Measurements from ENCODE around the gene PHF12.

Gene PHF12

GRCh38 chr17:28949185-28950016 is 1.9 kb downstream of the PHF12 start:
- ATAC-seq: 0 out of 3 replicates have a peak, but pooled peaks have one; percentile 4
- TF ChIP-seq ARNTL (CRISPR knock-in tag; IDR thresholded peaks at IDR 0.05; ENCODE audit: borderline replicate concordance, low read depth) (no peak), BACH2 (CRISPR knock-in tag; IDR thresholded peaks at IDR 0.05; ENCODE audit: borderline replicate concordance) (no peak), ZFP30 (CRISPR knock-in tag; IDR thresholded peaks at IDR 0.05) (no peak), RARB (CRISPR knock-in tag; IDR thresholded peaks at IDR 0.05) (no peak), ZNF8 (CRISPR knock-in tag; IDR thresholded peaks at IDR 0.05) (no peak), TCF4 (CRISPR knock-in tag; IDR thresholded peaks at IDR 0.05; ENCODE audit: borderline replicate concordance) (no peak), ESRRG (CRISPR knock-in tag; IDR thresholded peaks at IDR 0.05) (no peak), ISL1 (CRISPR knock-in tag; IDR thresholded peaks at IDR 0.05) (no peak), PPARA (CRISPR knock-in tag; IDR thresholded peaks at IDR 0.05; ENCODE audit: borderline replicate concordance) (no peak), ZNF565 (CRISPR knock-in tag; conservative IDR thresholded peaks at IDR 0.05; ENCODE audit: low read depth) (no peak)

- TF ChIP-seq PATZ1 (CRISPR knock-in tag; IDR thresholded peaks at IDR 0.05; ENCODE audit: borderline replicate concordance) (no peak), PPARA (CRISPR knock-in tag; IDR thresholded peaks at IDR 0.05; ENCODE audit: borderline replicate concordance) (no peak), ZNF565 (CRISPR knock-in tag; conservative IDR thresholded peaks at IDR 0.05; ENCODE audit: low read depth) (no peak), ZNF8 (CRISPR knock-in tag; IDR thresholded peaks at IDR 0.05) (no peak), CREB5 (CRISPR knock-in tag; IDR thresholded peaks at IDR 0.05; ENCODE audit: low read depth) (no peak), ISL1 (CRISPR knock-in tag; IDR thresholded peaks at IDR 0.05) (no peak), SNAI2 (CRISPR knock-in tag; IDR thresholded peaks at IDR 0.05) (no peak), POU6F1 (CRISPR knock-in tag; IDR thresholded peaks at IDR 0.05; ENCODE audit: borderline replicate concordance, low read depth) (no peak), BACH2 (CRISPR knock-in tag; IDR thresholded peaks at IDR 0.05; ENCODE audit: borderline replicate concordance) (no peak), GLIS3 (CRISPR knock-in tag; IDR thresholded peaks at IDR 0.05) (no peak), TSHZ2 (CRISPR knock-in tag; IDR thresholded peaks at IDR 0.05) (no peak), OSR1 (CRISPR knock-in tag; IDR thresholded peaks at IDR 0.05) (no peak), ZFP30 (CRISPR knock-in tag; IDR thresholded peaks at IDR 0.05) (no peak), ZC3H10 (CRISPR knock-in tag; IDR thresholded peaks at IDR 0.05) (no peak), ARNTL (CRISPR knock-in tag; IDR thresholded peaks at IDR 0.05; ENCODE audit: borderline replicate concordance, low read depth) (no peak), CSDC2 (CRISPR knock-in tag; IDR thresholded peaks at IDR 0.05) (no peak), ESRRG (CRISPR knock-in tag; IDR thresholded peaks at IDR 0.05) (no peak)
- ATAC-seq: no peak
Observed at GRCh38 chr17:28948873-28949184, 2.5 kb downstream of the PHF12 start.

- ATAC-seq: no peak
- TF ChIP-seq ZFP3 (CRISPR knock-in tag; IDR thresholded peaks at IDR 0.05): no peak
- TF ChIP-seq ARNTL (CRISPR knock-in tag; IDR thresholded peaks at IDR 0.05; ENCODE audit: borderline replicate concordance, low read depth): no peak
- TF ChIP-seq CSRNP3 (CRISPR knock-in tag; IDR thresholded peaks at IDR 0.05): no peak
- no peak for TF ChIP-seq TOX (CRISPR knock-in tag; IDR thresholded peaks at IDR 0.05; ENCODE audit: borderline replicate concordance)
- TF ChIP-seq PATZ1 (CRISPR knock-in tag; IDR thresholded peaks at IDR 0.05; ENCODE audit: borderline replicate concordance): no peak
- TF ChIP-seq POU6F1 (CRISPR knock-in tag; IDR thresholded peaks at IDR 0.05; ENCODE audit: borderline replicate concordance, low read depth): no peak
- no peak for TF ChIP-seq CREB5 (CRISPR knock-in tag; IDR thresholded peaks at IDR 0.05; ENCODE audit: low read depth)
- TF ChIP-seq OSR1 (CRISPR knock-in tag; IDR thresholded peaks at IDR 0.05): no peak
- TF ChIP-seq BACH2 (CRISPR knock-in tag; IDR thresholded peaks at IDR 0.05; ENCODE audit: borderline replicate concordance): no peak
Observed at GRCh38 chr17:28948342-28948741, 3.0 kb downstream of the PHF12 start.
